ENCODE measurements around the gene SMARCD1. TPM values are rescaled to one million over a fixed set of nuclear protein-coding genes. Genes with fewer than 3 reads are reported as not detected.

The SMARCD1 gene
- total RNA-seq, 1 donor from 2014 or later: 152 TPM

DNA sequence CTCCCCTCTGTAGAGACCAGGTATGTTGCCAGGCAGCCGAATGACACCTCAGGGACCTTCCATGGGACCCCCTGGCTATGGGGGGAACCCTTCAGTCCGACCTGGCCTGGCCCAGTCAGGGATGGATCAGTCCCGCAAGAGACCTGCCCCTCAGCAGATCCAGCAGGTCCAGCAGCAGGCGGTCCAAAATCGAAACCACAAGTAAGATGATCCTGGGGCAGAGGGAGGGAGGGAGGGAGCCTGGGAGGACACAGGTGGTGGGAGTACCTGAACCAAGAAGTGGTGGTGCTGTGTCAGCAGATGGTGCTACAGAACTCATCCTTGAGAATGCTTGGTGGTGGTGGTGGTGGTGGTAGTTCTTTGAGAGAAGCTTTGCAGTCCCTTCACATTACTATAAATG lies 1.0 kb downstream of the SMARCD1 start:
- Mint-ChIP-seq H3K27ac (ENCODE audit: unreplicated experiment) (peak overlapping the region; percentile 88), H3K4me1 (ENCODE audit: low read depth, unreplicated experiment) (peaks cover 11% of the 10 kb centered on the region)
- TF ChIP-seq, protein P1, sequence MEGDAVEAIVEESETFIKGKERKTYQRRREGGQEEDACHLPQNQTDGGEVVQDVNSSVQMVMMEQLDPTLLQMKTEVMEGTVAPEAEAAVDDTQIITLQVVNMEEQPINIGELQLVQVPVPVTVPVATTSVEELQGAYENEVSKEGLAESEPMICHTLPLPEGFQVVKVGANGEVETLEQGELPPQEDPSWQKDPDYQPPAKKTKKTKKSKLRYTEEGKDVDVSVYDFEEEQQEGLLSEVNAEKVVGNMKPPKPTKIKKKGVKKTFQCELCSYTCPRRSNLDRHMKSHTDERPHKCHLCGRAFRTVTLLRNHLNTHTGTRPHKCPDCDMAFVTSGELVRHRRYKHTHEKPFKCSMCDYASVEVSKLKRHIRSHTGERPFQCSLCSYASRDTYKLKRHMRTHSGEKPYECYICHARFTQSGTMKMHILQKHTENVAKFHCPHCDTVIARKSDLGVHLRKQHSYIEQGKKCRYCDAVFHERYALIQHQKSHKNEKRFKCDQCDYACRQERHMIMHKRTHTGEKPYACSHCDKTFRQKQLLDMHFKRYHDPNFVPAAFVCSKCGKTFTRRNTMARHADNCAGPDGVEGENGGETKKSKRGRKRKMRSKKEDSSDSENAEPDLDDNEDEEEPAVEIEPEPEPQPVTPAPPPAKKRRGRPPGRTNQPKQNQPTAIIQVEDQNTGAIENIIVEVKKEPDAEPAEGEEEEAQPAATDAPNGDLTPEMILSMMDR (IDR thresholded peaks at IDR 0.05; ENCODE audit: partially characterized antibody, unreplicated experiment): no peak

GRCh38 chr12:50087151-50087550 lies 2.0 kb downstream of the SMARCD1 start:
- Mint-ChIP-seq H3K27me3 (ENCODE audit: unreplicated experiment) (peaks cover 9% of the 10 kb centered on the region), H3K9me3 (ENCODE audit: unreplicated experiment) (peaks cover 11% of the 10 kb centered on the region), H3K4me1 (ENCODE audit: low read depth, unreplicated experiment) (peaks cover 11% of the 10 kb centered on the region), H3K4me3 (ENCODE audit: unreplicated experiment) (peak overlapping the region; percentile 58), H3K36me3 (ENCODE audit: unreplicated experiment) (no peaks in the 10 kb centered on the region), H3K27ac (ENCODE audit: unreplicated experiment) (peak overlapping the region; percentile 26)
- TF ChIP-seq, protein P1 (IDR thresholded peaks at IDR 0.05; ENCODE audit: partially characterized antibody, unreplicated experiment): no peak
- no peak for DNase-seq

More for the DNA sequence above, 1.0 kb downstream of the SMARCD1 start:
- H3K36me3 Mint-ChIP-seq (ENCODE audit: unreplicated experiment): no peaks in the 10 kb centered on the region
- DNase-seq: no peak
- H3K4me3 Mint-ChIP-seq (ENCODE audit: unreplicated experiment): peak overlapping the region; percentile 95
- peaks cover 11% of the 10 kb centered on the region for H3K9me3 Mint-ChIP-seq (ENCODE audit: unreplicated experiment)
- peaks cover 9% of the 10 kb centered on the region for H3K27me3 Mint-ChIP-seq (ENCODE audit: unreplicated experiment)

GRCh38 chr12:50087995-50088394 lies 2.9 kb downstream of the SMARCD1 start:
- peaks cover 5% of the 10 kb centered on the region for H3K27me3 Mint-ChIP-seq (ENCODE audit: unreplicated experiment)

GRCh38 chr12:50088577-50089335 lies 3.6 kb downstream of the SMARCD1 start:
- peak overlapping the region; percentile 40 for H3K27ac Mint-ChIP-seq (ENCODE audit: unreplicated experiment)
- H3K4me3 Mint-ChIP-seq (ENCODE audit: unreplicated experiment): peak overlapping the region; percentile 39
- H3K36me3 Mint-ChIP-seq (ENCODE audit: unreplicated experiment): no peaks in the 10 kb centered on the region
- H3K4me1 Mint-ChIP-seq (ENCODE audit: low read depth, unreplicated experiment): peaks cover 6% of the 10 kb centered on the region
- no peak for DNase-seq
- peaks cover 3% of the 10 kb centered on the region for H3K27me3 Mint-ChIP-seq (ENCODE audit: unreplicated experiment)
- H3K9me3 Mint-ChIP-seq (ENCODE audit: unreplicated experiment): peaks cover 5% of the 10 kb centered on the region
- TF ChIP-seq, protein P1 (IDR thresholded peaks at IDR 0.05; ENCODE audit: partially characterized antibody, unreplicated experiment): peak; percentile 77

More at GRCh38 chr12:50087995-50088394, 2.9 kb downstream of the SMARCD1 start:
- Mint-ChIP-seq H3K4me3 (ENCODE audit: unreplicated experiment) (no peak overlapping the region), H3K9me3 (ENCODE audit: unreplicated experiment) (peaks cover 11% of the 10 kb centered on the region), H3K27ac (ENCODE audit: unreplicated experiment) (no peak overlapping the region), H3K4me1 (ENCODE audit: low read depth, unreplicated experiment) (peaks cover 8% of the 10 kb centered on the region), H3K36me3 (ENCODE audit: unreplicated experiment) (no peaks in the 10 kb centered on the region)
- DNase-seq: no peak
- TF ChIP-seq, protein P1 (IDR thresholded peaks at IDR 0.05; ENCODE audit: partially characterized antibody, unreplicated experiment): no peak

GRCh38 chr12:50089730-50090129 lies 4.6 kb downstream of the SMARCD1 start:
- H3K9me3 Mint-ChIP-seq (ENCODE audit: unreplicated experiment): peaks cover 3% of the 10 kb centered on the region
- no peaks in the 10 kb centered on the region for H3K36me3 Mint-ChIP-seq (ENCODE audit: unreplicated experiment)
- no peak overlapping the region for H3K4me3 Mint-ChIP-seq (ENCODE audit: unreplicated experiment)
- no peak overlapping the region for H3K27ac Mint-ChIP-seq (ENCODE audit: unreplicated experiment)
- TF ChIP-seq, protein P1 (IDR thresholded peaks at IDR 0.05; ENCODE audit: partially characterized antibody, unreplicated experiment): no peak
- no peak for DNase-seq
- peaks cover 3% of the 10 kb centered on the region for H3K27me3 Mint-ChIP-seq (ENCODE audit: unreplicated experiment)
- H3K4me1 Mint-ChIP-seq (ENCODE audit: low read depth, unreplicated experiment): peaks cover 6% of the 10 kb centered on the region

All from glutamatergic neuron (in vitro differentiated cells).